GM12875 (cell line): Measurements from ENCODE around the gene NEURL3.

Experiments
- H3K4me3 ChIP-seq: one replicate; pipeline ENCODE4 v1.5.1; 2011; ENCODE audit warnings: low read depth, low read length, control low read depth
- TF ChIP-seq, protein P1 (sequence below): IDR thresholded peaks from 2 replicates; pipeline ENCODE4 v1.5.1; 2011; ENCODE audit warnings: low read depth, mild to moderate bottlenecking, control low read depth, inconsistent platforms, low read length, moderate library complexity, borderline replicate concordance; ENCODE audit not compliant: insufficient read depth

Gene NEURL3

GRCh38 chr2:96538487-96539214 lies 33.5 kb upstream of the NEURL3 start:
- TF ChIP-seq, protein P1, sequence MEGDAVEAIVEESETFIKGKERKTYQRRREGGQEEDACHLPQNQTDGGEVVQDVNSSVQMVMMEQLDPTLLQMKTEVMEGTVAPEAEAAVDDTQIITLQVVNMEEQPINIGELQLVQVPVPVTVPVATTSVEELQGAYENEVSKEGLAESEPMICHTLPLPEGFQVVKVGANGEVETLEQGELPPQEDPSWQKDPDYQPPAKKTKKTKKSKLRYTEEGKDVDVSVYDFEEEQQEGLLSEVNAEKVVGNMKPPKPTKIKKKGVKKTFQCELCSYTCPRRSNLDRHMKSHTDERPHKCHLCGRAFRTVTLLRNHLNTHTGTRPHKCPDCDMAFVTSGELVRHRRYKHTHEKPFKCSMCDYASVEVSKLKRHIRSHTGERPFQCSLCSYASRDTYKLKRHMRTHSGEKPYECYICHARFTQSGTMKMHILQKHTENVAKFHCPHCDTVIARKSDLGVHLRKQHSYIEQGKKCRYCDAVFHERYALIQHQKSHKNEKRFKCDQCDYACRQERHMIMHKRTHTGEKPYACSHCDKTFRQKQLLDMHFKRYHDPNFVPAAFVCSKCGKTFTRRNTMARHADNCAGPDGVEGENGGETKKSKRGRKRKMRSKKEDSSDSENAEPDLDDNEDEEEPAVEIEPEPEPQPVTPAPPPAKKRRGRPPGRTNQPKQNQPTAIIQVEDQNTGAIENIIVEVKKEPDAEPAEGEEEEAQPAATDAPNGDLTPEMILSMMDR = no peak
- H3K4me3 ChIP-seq = peak overlapping the region; percentile 94

DNA sequence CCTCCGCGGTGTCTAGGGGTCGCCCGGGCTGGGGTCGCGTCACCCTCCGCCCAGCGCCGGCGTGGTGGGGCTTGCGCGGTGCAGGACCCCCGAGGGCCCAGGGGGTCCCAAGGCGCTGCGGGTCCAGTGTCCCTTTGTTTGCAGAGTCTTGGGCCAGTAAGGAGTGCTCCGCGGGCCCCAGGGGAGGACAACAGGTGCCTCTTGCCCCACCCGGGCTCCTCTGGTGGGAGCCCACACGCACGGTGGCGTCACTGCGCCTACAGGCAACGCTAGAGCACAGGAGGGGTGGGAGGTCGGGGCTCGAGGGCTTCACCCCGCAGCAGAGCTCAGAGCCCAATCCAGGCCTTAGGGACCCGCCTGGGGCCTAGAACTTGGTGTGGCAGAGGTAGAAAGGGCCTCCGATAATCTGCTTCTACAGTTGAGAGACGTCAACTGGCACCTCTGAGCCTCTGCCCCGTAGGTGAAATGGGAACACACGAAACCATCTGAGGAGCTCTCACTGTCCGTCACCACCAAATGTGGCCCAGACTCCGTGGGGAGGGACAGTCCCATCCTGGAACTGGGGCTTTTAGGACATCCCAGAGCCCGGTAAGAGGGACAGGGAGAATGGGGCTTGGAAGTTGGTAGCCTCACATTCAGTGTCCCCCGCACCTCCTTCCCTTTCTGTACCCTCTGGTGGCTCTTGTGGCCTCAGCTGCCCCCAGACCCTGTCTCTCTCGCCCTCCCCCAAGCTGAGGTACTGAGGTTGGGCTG lies 32.8 kb upstream of the NEURL3 start:
- peak overlapping the region; percentile 94 for H3K4me3 ChIP-seq
- TF ChIP-seq, protein P1 = no peak

DNA sequence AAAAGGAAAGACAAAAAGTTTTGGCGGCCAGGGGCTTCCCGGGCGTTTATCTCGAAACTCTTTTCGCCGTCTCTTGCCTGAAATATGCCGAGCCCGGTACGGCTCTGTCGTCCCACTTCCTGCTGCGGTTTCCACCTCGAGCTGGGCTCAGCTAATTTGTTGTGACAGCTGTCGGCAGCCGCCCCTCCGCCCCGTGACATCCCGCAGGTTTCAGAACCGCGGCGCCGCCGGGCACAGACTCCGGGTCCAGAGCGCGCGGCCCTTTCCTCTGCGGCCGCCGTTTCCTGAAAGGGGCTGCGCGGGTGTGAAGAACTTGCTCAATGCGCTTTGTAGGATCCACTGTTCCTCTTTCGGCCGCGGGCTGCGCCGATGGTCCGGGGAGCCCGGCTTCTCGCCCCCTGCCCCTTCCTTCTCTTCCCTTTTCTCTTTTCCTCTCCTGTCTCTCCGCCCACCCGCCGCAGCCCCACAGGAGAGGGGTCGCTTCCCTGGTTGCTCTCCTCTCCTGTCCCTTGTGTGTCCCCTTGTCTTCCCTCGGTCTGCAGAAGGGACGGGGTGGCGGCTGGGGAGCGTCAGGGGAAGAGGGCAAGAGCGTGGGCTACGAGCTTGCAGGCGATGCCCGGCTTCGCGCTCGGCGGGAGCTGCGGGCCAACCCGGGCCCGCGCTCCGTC lies 32.0 kb upstream of the NEURL3 start:
- peak overlapping the region; percentile 94 for H3K4me3 ChIP-seq
- TF ChIP-seq, protein P1 = no peak

- peak within 1 kb of the TSS; percentile 94 for H3K4me3 ChIP-seq
- TF ChIP-seq, protein P1 = no peak; the same call in 1 of the 2 replicates
These were observed 31.4 kb upstream of the NEURL3 start, which contains the start of gene ARID5A for GRCh38 chr2:96536445-96537065. TSS of gene ARID5A (plus strand) at chr2:96536752. CDS start at chr2:96536827, 75 bp downstream.

GRCh38 chr2:96535331-96535730 lies 30.2 kb upstream of the NEURL3 start:
- TF ChIP-seq, protein P1 = no peak
- H3K4me3 ChIP-seq = no peak overlapping the region

DNA sequence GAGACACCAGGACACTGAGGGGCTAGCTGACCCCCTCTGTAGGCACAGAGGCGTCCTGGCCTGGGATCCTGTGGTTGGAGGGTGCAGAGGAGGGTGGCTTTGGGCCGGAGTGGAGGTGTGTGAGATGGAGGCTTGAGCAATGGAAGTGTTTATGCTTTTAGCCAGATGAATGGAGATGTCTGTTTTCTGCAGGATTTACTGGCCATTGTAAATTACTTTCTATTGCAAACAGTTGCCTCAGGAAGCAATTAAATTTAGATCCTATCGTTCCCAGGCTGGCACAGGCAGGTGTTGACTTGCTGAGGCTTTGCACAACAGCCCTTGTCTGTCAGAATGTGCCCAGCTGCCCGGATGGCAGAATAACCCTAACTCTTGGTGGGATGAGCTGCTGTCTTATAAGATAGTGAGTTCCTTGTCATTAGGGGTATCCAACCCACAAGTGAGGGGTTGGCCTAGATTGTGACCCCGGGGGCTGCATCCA lies 29.6 kb upstream of the NEURL3 start:
- TF ChIP-seq, protein P1 = no peak
- no peak overlapping the region for H3K4me3 ChIP-seq
